ENCODE data around the gene LIN28A.

- TF ChIP-seq CTCF (IDR thresholded peaks at IDR 0.05; ENCODE audit: insufficient read depth, low read length) (no peak), GABPA (IDR thresholded peaks at IDR 0.05; ENCODE audit: low read depth) (no peak), POLR2AphosphoS5 (IDR thresholded peaks at IDR 0.05; ENCODE audit: low read depth) (peak; percentile 91), REST (IDR thresholded peaks at IDR 0.05; ENCODE audit: insufficient replicate concordance, low read depth) (no peak)
Observed at GRCh38 chr1:26431979-26432695, 21.5 kb downstream of the LIN28A start, which contains the start of gene DHDDS.
